DOHH2 (cell line): ENCODE results near the gene KLK4.

Source experiments
- CTCF ChIP-seq: fragments of 200-600 bp; sonication (generic); IDR thresholded peaks from one replicate; pipeline ENCODE4 v1.5.1; 2014; ENCODE audit warnings: antibody characterized with exemption, mild to moderate bottlenecking, low read depth, low read length; ENCODE audit not compliant: poor library complexity, severe bottlenecking
- EZH2phosphoT487 ChIP-seq: fragments of 200-600 bp; sonication (generic); IDR thresholded peaks from 2 replicates; pipeline ENCODE4 v1.6.1; 2017; ENCODE audit warnings: borderline replicate concordance, mild to moderate bottlenecking, antibody characterized with exemption, low read length, moderate library complexity, mixed read lengths

- TF ChIP-seq EZH2phosphoT487 = no peak
- TF ChIP-seq CTCF = no peak
Measured at GRCh38 chr19:50947123-50947522, 35.9 kb upstream of the KLK4 start.
